Bronchial smooth muscle cell (primary cell): ENCODE results near the gene OR4C3. TPM values are rescaled to one million over a fixed set of nuclear protein-coding genes. Genes with fewer than 3 reads are reported as not detected.

Experiments used
- total RNA-seq: library from RNA; depleted of rRNA; stranded (reverse); fragments of >200 nt; gene quantifications from 2 replicates; pipeline ENCODE4 v1.2.1, GENCODE V29; 2014

Gene OR4C3
- not detected in 2 replicates for total RNA-seq

GRCh38 chr11:48324620-48325019 is at the start of gene OR4C3:
OR4C3 (plus strand) TSS chr11:48324920; CDS start chr11:48325022, 102 bp downstream.

GRCh38 chr11:48305923-48306322 is 18.8 kb upstream of the OR4C3 start, which contains the start of gene OR4S1:
OR4S1 (plus strand) TSS chr11:48306223; CDS start chr11:48306223, 0 bp downstream.

GRCh38 chr11:48366365-48366764 is 41.6 kb downstream of the OR4C3 start, which contains the start of gene OR4C5:
OR4C5 (minus strand) TSS chr11:48366465; CDS start chr11:48366465, 0 bp downstream.

Other genes starting within 250 kb of the OR4C3 start
- gene OR4B1, start 108.1 kb upstream of the OR4C3 start, total RNA-seq, result not detected in 2 replicates
- not detected in 2 replicates for gene OR4X2, start 79.8 kb upstream of the OR4C3 start, total RNA-seq
- not detected in 2 replicates for gene OR4X1, start 61.1 kb upstream of the OR4C3 start, total RNA-seq
- gene OR4S1, start 18.7 kb upstream of the OR4C3 start, total RNA-seq, result not detected in 2 replicates
- gene OR4C5, start 41.5 kb downstream of the OR4C3 start, total RNA-seq, result not detected in 2 replicates
- gene OR4A47, start 163.9 kb downstream of the OR4C3 start, total RNA-seq, result not detected in 2 replicates